GM23338 (cell line): ENCODE data around the gene UAP1. TPM values are rescaled to one million over a fixed set of nuclear protein-coding genes. Genes with fewer than 3 reads are reported as not detected.

Source experiments
- ATAC-seq: fragments of 200-7000 bp; cut with Tn5 transposase; 3 replicates; pipeline ENCODE4 v1.9.1; 2020
- DNase-seq: peaks from one replicate; pipeline ENCODE4 v3.0.0-alpha.2; 2015; ENCODE audit warnings: low spot score
- H2AFZ ChIP-seq: fragments of 200-600 bp; sonication (generic); 2 replicates; pipeline ENCODE4 v1.8.0; 2016; ENCODE audit warnings: antibody characterized with exemption, mild to moderate bottlenecking, moderate library complexity
- H3F3A ChIP-seq: fragments of 200-600 bp; sonication (generic); replicated peaks from 2 replicates; pipeline ENCODE4 v1.8.0; 2017; ENCODE audit warnings: antibody characterized with exemption, mixed run types, low read depth
- H3K27ac ChIP-seq: fragments of 200-600 bp; sonication (generic); 2 replicates; pipeline ENCODE4 v1.6.1; 2016; ENCODE audit warnings: low read depth
- H3K27me3 ChIP-seq: fragments of 200-600 bp; sonication (generic); 2 replicates; pipeline ENCODE4 v1.8.0; 2016; ENCODE audit warnings: mild to moderate bottlenecking, mixed run types, moderate library complexity; ENCODE audit not compliant: insufficient read depth
- H3K36me3 ChIP-seq: fragments of 200-600 bp; sonication (generic); 2 replicates; pipeline ENCODE4 v1.8.0; 2016; ENCODE audit warnings: mild to moderate bottlenecking; ENCODE audit not compliant: insufficient read depth
- H3K4me1 ChIP-seq: fragments of 200-600 bp; sonication (generic); 2 replicates; pipeline ENCODE4 v1.8.0; 2016; ENCODE audit warnings: mild to moderate bottlenecking, moderate library complexity; ENCODE audit not compliant: insufficient read depth
- H3K4me2 ChIP-seq: fragments of 200-600 bp; sonication (generic); 2 replicates; pipeline ENCODE4 v1.7.1; 2017; ENCODE audit warnings: mixed run types
- H3K4me3 ChIP-seq: fragments of 200-600 bp; sonication (generic); 2 replicates; pipeline ENCODE4 v1.6.1; 2016; ENCODE audit warnings: mixed run types
- H3K79me2 ChIP-seq: fragments of 200-600 bp; sonication (generic); replicated peaks from 2 replicates; pipeline ENCODE4 v1.8.0; 2017; ENCODE audit warnings: mild to moderate bottlenecking; ENCODE audit not compliant: insufficient read depth
- H3K9me2 ChIP-seq: fragments of 200-600 bp; sonication (generic); 2 replicates; pipeline ENCODE4 v1.8.0; 2017; ENCODE audit not compliant: insufficient read depth
- H4K20me1 ChIP-seq: fragments of 200-600 bp; sonication (generic); replicated peaks from 2 replicates; pipeline ENCODE4 v1.8.0; 2017; ENCODE audit warnings: mild to moderate bottlenecking; ENCODE audit not compliant: insufficient read depth
- H3K27ac Mint-ChIP-seq: 2 replicates; pipeline ENCODE4 v1.8.0; 2020; ENCODE audit warnings: inconsistent platforms, mild to moderate bottlenecking, moderate library complexity, mixed read lengths
- H3K27me3 Mint-ChIP-seq: 3 replicates; pipeline ENCODE4 v1.8.0; 2022; ENCODE audit warnings: low read depth, mild to moderate bottlenecking, moderate library complexity, mixed read lengths, inconsistent platforms; ENCODE audit not compliant: insufficient read depth, poor library complexity
- H3K36me3 Mint-ChIP-seq: 3 replicates; pipeline ENCODE4 v1.8.0; 2021; ENCODE audit warnings: low read depth, mild to moderate bottlenecking, inconsistent platforms, moderate library complexity, mixed read lengths
- H3K4me1 Mint-ChIP-seq: 3 replicates; pipeline ENCODE4 v1.8.0; 2020; ENCODE audit warnings: mild to moderate bottlenecking, inconsistent platforms, mixed read lengths
- H3K4me3 Mint-ChIP-seq: 3 replicates; pipeline ENCODE4 v1.8.0; 2021; ENCODE audit warnings: moderate library complexity, mild to moderate bottlenecking, inconsistent platforms, mixed read lengths
- H3K9me3 Mint-ChIP-seq: 3 replicates; pipeline ENCODE4 v1.8.0; 2020; ENCODE audit warnings: moderate library complexity, mild to moderate bottlenecking, inconsistent platforms, mixed read lengths
- CREB1 ChIP-seq: fragments of 250-450 bp; sonication (Bioruptor Pico); IDR thresholded peaks from 2 replicates; pipeline ENCODE4 v1.5.0; 2020; ENCODE audit warnings: low read depth, mild to moderate bottlenecking, moderate library complexity
- CTCF ChIP-seq, 2 experiments: fragments of 200-600 bp in 1 of 2; sonication (generic) in 1 of 2; conservative IDR thresholded peaks; 2 replicates each; pipeline versions ENCODE4 v1.5.1 to v1.6.1; 2016 to 2017; ENCODE audit warnings: antibody characterized with exemption in 2 of 2, low read depth in 2 of 2, mild to moderate bottlenecking in 2 of 2, moderate library complexity in 1 of 2
- EZH2 ChIP-seq: fragments of 200-600 bp; sonication (generic); IDR thresholded peaks from one replicate; pipeline ENCODE4 v1.8.0; 2017; ENCODE audit warnings: antibody characterized with exemption, mild to moderate bottlenecking, low read depth; ENCODE audit not compliant: unreplicated experiment
- EZH2phosphoT487 ChIP-seq: fragments of 200-600 bp; sonication (generic); IDR thresholded peaks from one replicate; pipeline ENCODE4 v1.8.1; 2018; ENCODE audit warnings: antibody characterized with exemption; ENCODE audit not compliant: unreplicated experiment
- JUNB ChIP-seq: IDR thresholded peaks from one replicate; pipeline ENCODE4 v1.6.1; 2016; ENCODE audit warnings: antibody characterized with exemption; ENCODE audit not compliant: unreplicated experiment
- ZNF331 ChIP-seq: fragments of 250-450 bp; sonication (Bioruptor Pico); IDR thresholded peaks from 2 replicates; pipeline ENCODE4 v1.5.0; 2020; ENCODE audit warnings: low read depth, mild to moderate bottlenecking, moderate library complexity
- polyA plus RNA-seq: library from polyadenylated mRNA; unstranded; fragments of >200 nt; fragmentation: Nextera tagmentation; extraction: Ambion mirVana; gene quantifications from 2 replicates; pipeline ENCODE4 v1.2.1, GENCODE V29; 2016
- total RNA-seq: library from RNA; depleted of rRNA; stranded (reverse); fragments of >200 nt; shearing (Covaris generic); gene quantifications from 2 replicates; pipeline ENCODE4 v1.2.3, GENCODE V29; 2014
- TF ChIP-seq, protein P1 (sequence below): fragments of 250-450 bp; sonication (Bioruptor Pico); IDR thresholded peaks from 2 replicates; pipeline ENCODE4 v1.5.0; 2020; ENCODE audit warnings: mild to moderate bottlenecking, moderate library complexity

The UAP1 gene
- total and polyA plus RNA-seq, 2 experiments from 2014 or later, result 26.7 to 33.3 TPM

- Mint-ChIP-seq H3K9me3 (no peaks in the 10 kb centered on the region), H3K4me1 (peaks cover 18% of the 10 kb centered on the region; the same call in 2 of the 3 replicates), H3K27me3 (peaks cover 4% of the 10 kb centered on the region), H3K4me3 (peak overlapping the region; percentile 84), H3K27ac (peak overlapping the region; percentile 96), H3K36me3 (no peaks in the 10 kb centered on the region)
- no peaks in the 10 kb centered on the region for H3K36me3 ChIP-seq
- H3K9me2 ChIP-seq, result no peaks in the 10 kb centered on the region
- H3K27ac ChIP-seq, result peak overlapping the region; percentile 72
- peaks cover 13% of the 10 kb centered on the region for H4K20me1 ChIP-seq
- ATAC-seq, result peak; percentile 2; the same call in 2 of the 3 replicates
- peaks cover 31% of the 10 kb centered on the region for H3K79me2 ChIP-seq
- peak overlapping the region; percentile 82 for H3K4me2 ChIP-seq
- peak overlapping the region; percentile 80 for H3K4me3 ChIP-seq
- H3F3A ChIP-seq, result no peaks in the 10 kb centered on the region
- peak; percentile 49 for DNase-seq
- H3K27me3 ChIP-seq, result peaks cover 8% of the 10 kb centered on the region; the same call in 1 of the 2 replicates
- H2AFZ ChIP-seq, result peak overlapping the region; percentile 96
- H3K4me1 ChIP-seq, result peaks cover 9% of the 10 kb centered on the region; the same call in 1 of the 2 replicates
- no peak for TF ChIP-seq CREB1 (CRISPR knock-in tag)
- TF ChIP-seq EZH2phosphoT487, result no peak
- TF ChIP-seq, protein P1, sequence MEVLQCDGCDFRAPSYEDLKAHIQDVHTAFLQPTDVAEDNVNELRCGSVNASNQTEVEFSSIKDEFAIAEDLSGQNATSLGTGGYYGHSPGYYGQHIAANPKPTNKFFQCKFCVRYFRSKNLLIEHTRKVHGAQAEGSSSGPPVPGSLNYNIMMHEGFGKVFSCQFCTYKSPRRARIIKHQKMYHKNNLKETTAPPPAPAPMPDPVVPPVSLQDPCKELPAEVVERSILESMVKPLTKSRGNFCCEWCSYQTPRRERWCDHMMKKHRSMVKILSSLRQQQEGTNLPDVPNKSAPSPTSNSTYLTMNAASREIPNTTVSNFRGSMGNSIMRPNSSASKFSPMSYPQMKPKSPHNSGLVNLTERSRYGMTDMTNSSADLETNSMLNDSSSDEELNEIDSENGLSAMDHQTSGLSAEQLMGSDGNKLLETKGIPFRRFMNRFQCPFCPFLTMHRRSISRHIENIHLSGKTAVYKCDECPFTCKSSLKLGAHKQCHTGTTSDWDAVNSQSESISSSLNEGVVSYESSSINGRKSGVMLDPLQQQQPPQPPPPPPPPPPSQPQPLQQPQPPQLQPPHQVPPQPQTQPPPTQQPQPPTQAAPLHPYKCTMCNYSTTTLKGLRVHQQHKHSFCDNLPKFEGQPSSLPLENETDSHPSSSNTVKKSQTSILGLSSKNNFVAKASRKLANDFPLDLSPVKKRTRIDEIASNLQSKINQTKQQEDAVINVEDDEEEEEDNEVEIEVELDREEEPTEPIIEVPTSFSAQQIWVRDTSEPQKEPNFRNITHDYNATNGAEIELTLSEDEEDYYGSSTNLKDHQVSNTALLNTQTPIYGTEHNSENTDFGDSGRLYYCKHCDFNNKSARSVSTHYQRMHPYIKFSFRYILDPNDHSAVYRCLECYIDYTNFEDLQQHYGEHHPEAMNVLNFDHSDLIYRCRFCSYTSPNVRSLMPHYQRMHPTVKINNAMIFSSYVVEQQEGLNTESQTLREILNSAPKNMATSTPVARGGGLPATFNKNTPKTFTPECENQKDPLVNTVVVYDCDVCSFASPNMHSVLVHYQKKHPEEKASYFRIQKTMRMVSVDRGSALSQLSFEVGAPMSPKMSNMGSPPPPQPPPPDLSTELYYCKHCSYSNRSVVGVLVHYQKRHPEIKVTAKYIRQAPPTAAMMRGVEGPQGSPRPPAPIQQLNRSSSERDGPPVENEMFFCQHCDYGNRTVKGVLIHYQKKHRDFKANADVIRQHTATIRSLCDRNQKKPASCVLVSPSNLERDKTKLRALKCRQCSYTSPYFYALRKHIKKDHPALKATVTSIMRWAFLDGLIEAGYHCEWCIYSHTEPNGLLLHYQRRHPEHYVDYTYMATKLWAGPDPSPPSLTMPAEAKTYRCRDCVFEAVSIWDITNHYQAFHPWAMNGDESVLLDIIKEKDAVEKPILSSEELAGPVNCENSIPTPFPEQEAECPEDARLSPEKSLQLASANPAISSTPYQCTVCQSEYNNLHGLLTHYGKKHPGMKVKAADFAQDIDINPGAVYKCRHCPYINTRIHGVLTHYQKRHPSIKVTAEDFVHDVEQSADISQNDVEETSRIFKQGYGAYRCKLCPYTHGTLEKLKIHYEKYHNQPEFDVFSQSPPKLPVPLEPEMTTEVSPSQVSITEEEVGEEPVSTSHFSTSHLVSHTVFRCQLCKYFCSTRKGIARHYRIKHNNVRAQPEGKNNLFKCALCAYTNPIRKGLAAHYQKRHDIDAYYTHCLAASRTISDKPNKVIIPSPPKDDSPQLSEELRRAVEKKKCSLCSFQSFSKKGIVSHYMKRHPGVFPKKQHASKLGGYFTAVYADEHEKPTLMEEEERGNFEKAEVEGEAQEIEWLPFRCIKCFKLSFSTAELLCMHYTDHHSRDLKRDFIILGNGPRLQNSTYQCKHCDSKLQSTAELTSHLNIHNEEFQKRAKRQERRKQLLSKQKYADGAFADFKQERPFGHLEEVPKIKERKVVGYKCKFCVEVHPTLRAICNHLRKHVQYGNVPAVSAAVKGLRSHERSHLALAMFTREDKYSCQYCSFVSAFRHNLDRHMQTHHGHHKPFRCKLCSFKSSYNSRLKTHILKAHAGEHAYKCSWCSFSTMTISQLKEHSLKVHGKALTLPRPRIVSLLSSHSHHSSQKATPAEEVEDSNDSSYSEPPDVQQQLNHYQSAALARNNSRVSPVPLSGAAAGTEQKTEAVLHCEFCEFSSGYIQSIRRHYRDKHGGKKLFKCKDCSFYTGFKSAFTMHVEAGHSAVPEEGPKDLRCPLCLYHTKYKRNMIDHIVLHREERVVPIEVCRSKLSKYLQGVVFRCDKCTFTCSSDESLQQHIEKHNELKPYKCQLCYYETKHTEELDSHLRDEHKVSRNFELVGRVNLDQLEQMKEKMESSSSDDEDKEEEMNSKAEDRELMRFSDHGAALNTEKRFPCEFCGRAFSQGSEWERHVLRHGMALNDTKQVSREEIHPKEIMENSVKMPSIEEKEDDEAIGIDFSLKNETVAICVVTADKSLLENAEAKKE (CRISPR knock-in tag), result no peak
- no peak for TF ChIP-seq CTCF (conservative IDR thresholded peaks at IDR 0.05; ENCODE audit: low read depth in 2 of 2)
- no peak for TF ChIP-seq ZNF331
- TF ChIP-seq EZH2, result no peak
- no peak for TF ChIP-seq JUNB
These were observed 1.1 kb upstream of the UAP1 start for GRCh38 chr1:162560303-162561036.
